ENCODE data around the gene PBX2.

DNA sequence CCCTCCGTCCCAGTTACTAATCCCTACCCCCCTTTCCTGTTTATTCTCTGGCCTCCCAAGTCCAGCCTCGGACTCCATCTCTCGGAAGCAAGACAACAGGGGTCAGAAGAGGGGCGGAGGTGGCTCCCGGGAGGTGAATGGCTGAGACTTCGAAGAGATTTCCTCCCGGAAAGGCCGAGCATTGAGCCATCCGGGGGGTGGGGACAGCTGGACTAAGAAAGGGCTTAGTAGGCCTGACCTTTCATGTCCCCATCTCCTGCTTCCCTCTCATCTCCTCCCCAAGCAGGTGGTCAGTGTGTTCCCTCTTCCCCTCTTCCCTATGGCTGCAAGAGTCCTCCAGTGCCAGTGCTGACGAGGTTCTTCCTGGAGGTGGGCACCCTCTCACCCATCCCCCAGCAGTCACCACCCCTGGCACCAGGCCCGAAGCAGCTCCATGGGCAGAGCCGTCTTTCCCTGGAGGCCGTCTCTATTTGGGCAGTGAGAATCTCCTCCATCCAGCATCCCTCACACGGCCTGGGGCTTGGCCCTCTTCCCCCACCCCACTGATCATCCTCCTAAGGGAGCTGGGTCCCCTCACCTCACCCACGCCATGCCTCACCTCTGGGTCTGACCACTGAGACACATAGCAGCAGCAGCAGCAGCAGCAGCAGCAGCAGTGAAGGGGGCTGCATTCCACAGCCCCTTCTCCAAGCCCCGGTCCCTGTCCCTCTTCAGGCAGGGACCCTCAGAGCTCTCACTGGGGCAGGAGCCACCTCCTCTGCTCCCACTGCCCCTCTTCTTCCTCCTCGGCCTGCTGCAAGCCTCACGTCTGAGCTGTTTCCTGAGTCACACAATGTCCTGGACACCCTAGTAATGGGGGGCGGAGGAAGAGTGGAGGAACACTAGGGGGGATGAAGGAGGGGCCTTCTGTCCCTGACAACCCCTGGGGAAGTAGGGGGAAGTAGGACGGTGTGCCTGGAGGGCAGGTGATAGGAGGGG lies 33.5 kb upstream of the PBX2 start, which contains the start of gene NOTCH4:
- TF ChIP-seq, protein P1, sequence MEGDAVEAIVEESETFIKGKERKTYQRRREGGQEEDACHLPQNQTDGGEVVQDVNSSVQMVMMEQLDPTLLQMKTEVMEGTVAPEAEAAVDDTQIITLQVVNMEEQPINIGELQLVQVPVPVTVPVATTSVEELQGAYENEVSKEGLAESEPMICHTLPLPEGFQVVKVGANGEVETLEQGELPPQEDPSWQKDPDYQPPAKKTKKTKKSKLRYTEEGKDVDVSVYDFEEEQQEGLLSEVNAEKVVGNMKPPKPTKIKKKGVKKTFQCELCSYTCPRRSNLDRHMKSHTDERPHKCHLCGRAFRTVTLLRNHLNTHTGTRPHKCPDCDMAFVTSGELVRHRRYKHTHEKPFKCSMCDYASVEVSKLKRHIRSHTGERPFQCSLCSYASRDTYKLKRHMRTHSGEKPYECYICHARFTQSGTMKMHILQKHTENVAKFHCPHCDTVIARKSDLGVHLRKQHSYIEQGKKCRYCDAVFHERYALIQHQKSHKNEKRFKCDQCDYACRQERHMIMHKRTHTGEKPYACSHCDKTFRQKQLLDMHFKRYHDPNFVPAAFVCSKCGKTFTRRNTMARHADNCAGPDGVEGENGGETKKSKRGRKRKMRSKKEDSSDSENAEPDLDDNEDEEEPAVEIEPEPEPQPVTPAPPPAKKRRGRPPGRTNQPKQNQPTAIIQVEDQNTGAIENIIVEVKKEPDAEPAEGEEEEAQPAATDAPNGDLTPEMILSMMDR (IDR thresholded peaks at IDR 0.05; ENCODE audit: low read depth, low read length, poor library complexity, severe bottlenecking), result no peak
- TF ChIP-seq EZH2phosphoT487 (IDR thresholded peaks at IDR 0.05; ENCODE audit: borderline replicate concordance, low read length), result no peak

All from DOHH2 (cell line).